Endometrial microvascular endothelial cells (primary cell): ENCODE results near the gene GPR31. TPM values are rescaled to one million over a fixed set of nuclear protein-coding genes. Genes with fewer than 3 reads are reported as not detected.

Experiments
- in situ Hi-C: cut with HindIII; loops from 2 replicates; pipeline ENCODE4 v1.10.0; 2017; ENCODE audit warnings: low sequenced_read_pairs, low pct_unique_long_range_greater_than_20kb; ENCODE audit errors: inconsistent ontology term
- total RNA-seq: library from RNA; depleted of rRNA; stranded (reverse); fragments of >200 nt; gene quantifications from one replicate; pipeline ENCODE4 v1.2.3, GENCODE V29; 2015; ENCODE audit errors: inconsistent ontology term

The GPR31 gene
- total RNA-seq, 1 donor from 2014 or later = not detected

- in situ Hi-C loops = no loop called here
Observed at GRCh38 chr6:167106406-167106805, 51.4 kb downstream of the GPR31 start.

Other genes starting within 250 kb of the GPR31 start
- 34.8 TPM for gene RNASET2, start 201.4 kb downstream of the GPR31 start, total RNA-seq
- gene CEP43, start 158.6 kb downstream of the GPR31 start, total RNA-seq = 18.1 TPM
- not detected for gene CCR6, start 34.9 kb downstream of the GPR31 start, total RNA-seq
- gene UNC93A, start 133.3 kb upstream of the GPR31 start, total RNA-seq = not detected
- gene TTLL2, start 167.1 kb upstream of the GPR31 start, total RNA-seq = not detected